GM12874 (cell line): ENCODE results near the gene CTXND2.

ENCODE experiments used
- TF ChIP-seq, protein P1 (sequence below): IDR thresholded peaks from 2 replicates; pipeline ENCODE4 v1.5.1; 2011; ENCODE audit warnings: low read depth, mild to moderate bottlenecking, control low read depth, low read length, moderate library complexity; ENCODE audit not compliant: insufficient read depth

CTXND2 gene

DNA sequence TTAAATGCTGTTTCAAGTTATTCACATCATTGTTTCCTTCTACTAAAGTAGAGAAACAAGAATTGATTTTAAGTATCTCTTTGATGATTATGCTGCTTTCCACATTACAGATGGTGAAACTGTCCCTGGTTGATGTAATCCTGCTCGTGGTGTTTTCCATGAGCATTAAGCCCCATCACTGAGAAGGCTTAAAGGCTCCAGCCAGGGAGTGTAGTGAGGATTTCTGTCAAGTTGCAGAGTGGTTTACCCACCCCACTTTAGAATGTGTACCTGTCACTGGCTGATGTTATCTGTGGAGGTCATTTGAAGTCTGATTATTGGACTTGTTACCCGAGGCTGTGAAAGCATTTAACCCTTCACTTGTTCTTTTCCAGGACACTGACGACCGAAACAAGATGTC, 74.8 kb downstream of the CTXND2 start:
- TF ChIP-seq, protein P1, sequence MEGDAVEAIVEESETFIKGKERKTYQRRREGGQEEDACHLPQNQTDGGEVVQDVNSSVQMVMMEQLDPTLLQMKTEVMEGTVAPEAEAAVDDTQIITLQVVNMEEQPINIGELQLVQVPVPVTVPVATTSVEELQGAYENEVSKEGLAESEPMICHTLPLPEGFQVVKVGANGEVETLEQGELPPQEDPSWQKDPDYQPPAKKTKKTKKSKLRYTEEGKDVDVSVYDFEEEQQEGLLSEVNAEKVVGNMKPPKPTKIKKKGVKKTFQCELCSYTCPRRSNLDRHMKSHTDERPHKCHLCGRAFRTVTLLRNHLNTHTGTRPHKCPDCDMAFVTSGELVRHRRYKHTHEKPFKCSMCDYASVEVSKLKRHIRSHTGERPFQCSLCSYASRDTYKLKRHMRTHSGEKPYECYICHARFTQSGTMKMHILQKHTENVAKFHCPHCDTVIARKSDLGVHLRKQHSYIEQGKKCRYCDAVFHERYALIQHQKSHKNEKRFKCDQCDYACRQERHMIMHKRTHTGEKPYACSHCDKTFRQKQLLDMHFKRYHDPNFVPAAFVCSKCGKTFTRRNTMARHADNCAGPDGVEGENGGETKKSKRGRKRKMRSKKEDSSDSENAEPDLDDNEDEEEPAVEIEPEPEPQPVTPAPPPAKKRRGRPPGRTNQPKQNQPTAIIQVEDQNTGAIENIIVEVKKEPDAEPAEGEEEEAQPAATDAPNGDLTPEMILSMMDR, result no peak
